ENCODE results near the gene DPEP1. TPM values are rescaled to one million over a fixed set of nuclear protein-coding genes. Genes with fewer than 3 reads are reported as not detected.

DPEP1 gene
- polyA plus RNA-seq, result 100 to 1,000 TPM; 125 to 375 (median 342) TPM
- long read RNA-seq, donor 1, result 0 reads
- long read RNA-seq, donor 2, transcript DPEP1-201 (10 exons, 1,592 nt), result major isoform, 6 of 7 reads
- long read RNA-seq, donor 2, partial matches to known transcripts, result 0 of 7 reads
- long read RNA-seq, donor 2, other reads (novel, unspliced or antisense), result 0 of 7 reads
- long read RNA-seq, donor 3, transcript DPEP1-201 (10 exons, 1,592 nt), result major isoform, 10 of 39 reads
- long read RNA-seq, donor 3, partial matches to known transcripts, result 26 of 39 reads
- long read RNA-seq, donor 3, other reads (novel, unspliced or antisense), result 0 of 39 reads
- long read RNA-seq, donor 4, result 0 reads
- long read RNA-seq, donor 5, transcript DPEP1-201 (10 exons, 1,592 nt), result major isoform, 10 of 38 reads
- long read RNA-seq, donor 5, partial matches to known transcripts, result 21 of 38 reads
- long read RNA-seq, donor 5, other reads (novel, unspliced or antisense), result 6 of 38 reads
- long read RNA-seq, donor 6, transcript DPEP1-201 (10 exons, 1,592 nt), result major isoform, 23 of 105 reads
- long read RNA-seq, donor 6, partial matches to known transcripts, result 59 of 105 reads
- long read RNA-seq, donor 6, other reads (novel, unspliced or antisense), result 18 of 105 reads
- long read RNA-seq, donor 7, result 0 reads
- long read RNA-seq, donor 8, result 0 reads
- long read RNA-seq, donor 9, partial matches to known transcripts, result 19 of 20 reads
- long read RNA-seq, donor 9, other reads (novel, unspliced or antisense), result 0 of 20 reads
- long read RNA-seq, donor 10, transcript DPEP1-201 (10 exons, 1,592 nt), result major isoform, 6 of 6 reads
- long read RNA-seq, donor 10, partial matches to known transcripts, result 0 of 6 reads
- long read RNA-seq, donor 10, other reads (novel, unspliced or antisense), result 0 of 6 reads

GRCh38 chr16:89613231-89613953 lies at the start of gene DPEP1:
Gene DPEP1, plus strand, starts transcription at chr16:89613642. Its CDS starts 16,769 bp downstream, at chr16:89630411.
- peaks cover 0 to 5% of the 10 kb centered on the region in 2 donors for H3K9me3 ChIP-seq (ENCODE audit: control insufficient read depth in 2 of 2, insufficient read depth in 1 of 2, low read depth in 1 of 2, low read length in 1 of 2)
- peak; percentile 81 to 91 for DNase-seq
- no peaks in the 10 kb centered on the region for H3K27me3 ChIP-seq (ENCODE audit: control insufficient read depth in 3 of 3, insufficient read depth in 3 of 3, low read length in 3 of 3)
- H3K27ac ChIP-seq (ENCODE audit: low read depth in 1 of 3, low read length in 2 of 3), result peak within 1 kb of the TSS; percentile 33 to 74 (median 59)
- H3K36me3 ChIP-seq (ENCODE audit: control insufficient read depth in 3 of 3, insufficient read depth in 2 of 3, low read depth in 1 of 3, low read length in 3 of 3), result peaks cover 0 to 10% (median 0%) of the 10 kb centered on the region in 3 donors
- peaks cover 0 to 35% (median 5%) of the 10 kb centered on the region in 3 donors for H3K4me1 ChIP-seq (ENCODE audit: control insufficient read depth in 3 of 3, insufficient read depth in 2 of 3, low read depth in 1 of 3, low read length in 2 of 3)
- FAIRE-seq, result no peak
- H3K4me3 ChIP-seq (ENCODE audit: low read depth in 1 of 3, low read length in 3 of 3), result peak within 1 kb of the TSS in 2 of 3 donors; percentile 40 to 64
- 21 to 52% (median 22%) methylated on average over 16 to 19 of the region's 19 CpGs for WGBS, 3 donors

- Histone ChIP-seq H3K4me3 (ENCODE audit: low read depth in 1 of 3, low read length in 3 of 3) (no peak overlapping the region), H3K36me3 (ENCODE audit: control insufficient read depth in 3 of 3, insufficient read depth in 2 of 3, low read depth in 1 of 3, low read length in 3 of 3) (peaks cover 12 to 51% (median 14%) of the 10 kb centered on the region in 3 donors), H3K9me3 (ENCODE audit: control insufficient read depth in 2 of 2, insufficient read depth in 1 of 2, low read depth in 1 of 2, low read length in 1 of 2) (peaks cover 0 to 4% of the 10 kb centered on the region in 2 donors), H3K27me3 (ENCODE audit: control insufficient read depth in 3 of 3, insufficient read depth in 3 of 3, low read length in 3 of 3) (peaks cover 0 to 13% (median 0%) of the 10 kb centered on the region in 3 donors), H3K27ac (ENCODE audit: low read depth in 1 of 3, low read length in 2 of 3) (peak overlapping the region in 2 of 3 donors; percentile 67 to 77), H3K4me1 (ENCODE audit: control insufficient read depth in 3 of 3, insufficient read depth in 2 of 3, low read depth in 1 of 3, low read length in 2 of 3) (peaks cover 2 to 50% (median 6%) of the 10 kb centered on the region in 3 donors)
- WGBS, 3 donors, result 40 to 51% (median 43%) methylated on average over 22 of the region's 22 CpGs
- DNase-seq, result peak; percentile 38 to 59
- FAIRE-seq, result no peak
Observed at GRCh38 chr16:89564476-89565255, 48.8 kb upstream of the DPEP1 start.

GRCh38 chr16:89565256-89565505 lies 48.3 kb upstream of the DPEP1 start:
- H3K36me3 ChIP-seq (ENCODE audit: control insufficient read depth in 3 of 3, insufficient read depth in 2 of 3, low read depth in 1 of 3, low read length in 3 of 3), result peaks cover 12 to 51% (median 14%) of the 10 kb centered on the region in 3 donors
- peaks cover 2 to 48% (median 6%) of the 10 kb centered on the region in 3 donors for H3K4me1 ChIP-seq (ENCODE audit: control insufficient read depth in 3 of 3, insufficient read depth in 2 of 3, low read depth in 1 of 3, low read length in 2 of 3)
- DNase-seq, result no peak
- H3K4me3 ChIP-seq (ENCODE audit: low read depth in 1 of 3, low read length in 3 of 3), result peak overlapping the region in 1 of 3 donors; percentile 26
- H3K27me3 ChIP-seq (ENCODE audit: control insufficient read depth in 3 of 3, insufficient read depth in 3 of 3, low read length in 3 of 3), result peaks cover 0 to 17% (median 0%) of the 10 kb centered on the region in 3 donors
- peaks cover 0 to 4% of the 10 kb centered on the region in 2 donors for H3K9me3 ChIP-seq (ENCODE audit: control insufficient read depth in 2 of 2, insufficient read depth in 1 of 2, low read depth in 1 of 2, low read length in 1 of 2)
- peak overlapping the region in 2 of 3 donors; percentile 67 to 77 for H3K27ac ChIP-seq (ENCODE audit: low read depth in 1 of 3, low read length in 2 of 3)
- WGBS, 3 donors, result 11 to 26% (median 20%) methylated on average over 3 of the region's 3 CpGs
- FAIRE-seq, result no peak

- FAIRE-seq, result no peak
- 2 to 6% (median 4%) methylated on average over 45 to 46 of the region's 46 CpGs for WGBS, 3 donors
- Histone ChIP-seq H3K9me3 (ENCODE audit: control insufficient read depth in 2 of 2, insufficient read depth in 1 of 2, low read depth in 1 of 2, low read length in 1 of 2) (peaks cover 0 to 4% of the 10 kb centered on the region in 2 donors), H3K4me3 (ENCODE audit: low read depth in 1 of 3, low read length in 3 of 3) (peak overlapping the region in 2 of 3 donors; percentile 9 to 26), H3K27ac (ENCODE audit: low read depth in 1 of 3, low read length in 2 of 3) (peak overlapping the region in 2 of 3 donors; percentile 67 to 77), H3K4me1 (ENCODE audit: control insufficient read depth in 3 of 3, insufficient read depth in 2 of 3, low read depth in 1 of 3, low read length in 2 of 3) (peaks cover 2 to 48% (median 6%) of the 10 kb centered on the region in 3 donors), H3K27me3 (ENCODE audit: control insufficient read depth in 3 of 3, insufficient read depth in 3 of 3, low read length in 3 of 3) (peaks cover 0 to 19% (median 0%) of the 10 kb centered on the region in 3 donors), H3K36me3 (ENCODE audit: control insufficient read depth in 3 of 3, insufficient read depth in 2 of 3, low read depth in 1 of 3, low read length in 3 of 3) (peaks cover 12 to 51% (median 14%) of the 10 kb centered on the region in 3 donors)
- peak; percentile 65 to 85 for DNase-seq
Observed at GRCh38 chr16:89565506-89566372, 47.7 kb upstream of the DPEP1 start.

- WGBS, 3 donors, result 75 to 84% (median 77%) methylated on average over 27 to 30 of the region's 30 CpGs
- Histone ChIP-seq H3K27me3 (ENCODE audit: control insufficient read depth in 3 of 3, insufficient read depth in 3 of 3, low read length in 3 of 3) (peaks cover 0 to 20% (median 0%) of the 10 kb centered on the region in 3 donors), H3K9me3 (ENCODE audit: control insufficient read depth in 2 of 2, insufficient read depth in 1 of 2, low read depth in 1 of 2, low read length in 1 of 2) (peaks cover 0 to 1% of the 10 kb centered on the region in 2 donors), H3K27ac (ENCODE audit: low read depth in 1 of 3, low read length in 2 of 3) (no peak overlapping the region), H3K36me3 (ENCODE audit: control insufficient read depth in 3 of 3, insufficient read depth in 2 of 3, low read depth in 1 of 3, low read length in 3 of 3) (peaks cover 9 to 32% (median 10%) of the 10 kb centered on the region in 3 donors), H3K4me1 (ENCODE audit: control insufficient read depth in 3 of 3, insufficient read depth in 2 of 3, low read depth in 1 of 3, low read length in 2 of 3) (peaks cover 0 to 46% (median 6%) of the 10 kb centered on the region in 3 donors), H3K4me3 (ENCODE audit: low read depth in 1 of 3, low read length in 3 of 3) (no peak overlapping the region)
- FAIRE-seq (no peak), DNase-seq (no peak)
Observed at GRCh38 chr16:89567656-89568594, 45.5 kb upstream of the DPEP1 start.

GRCh38 chr16:89569506-89570341 lies 43.7 kb upstream of the DPEP1 start:
- DNase-seq (no peak), FAIRE-seq (no peak)
- peaks cover 0 to 14% (median 0%) of the 10 kb centered on the region in 3 donors for H3K36me3 ChIP-seq (ENCODE audit: control insufficient read depth in 3 of 3, insufficient read depth in 2 of 3, low read depth in 1 of 3, low read length in 3 of 3)
- no peak overlapping the region for H3K27ac ChIP-seq (ENCODE audit: low read depth in 1 of 3, low read length in 2 of 3)
- peaks cover 0 to 31% (median 3%) of the 10 kb centered on the region in 3 donors for H3K27me3 ChIP-seq (ENCODE audit: control insufficient read depth in 3 of 3, insufficient read depth in 3 of 3, low read length in 3 of 3)
- WGBS, 3 donors, result 58 to 77% (median 64%) methylated on average over 21 to 23 of the region's 23 CpGs
- H3K4me1 ChIP-seq (ENCODE audit: control insufficient read depth in 3 of 3, insufficient read depth in 2 of 3, low read depth in 1 of 3, low read length in 2 of 3), result peaks cover 2 to 35% (median 10%) of the 10 kb centered on the region in 3 donors
- H3K9me3 ChIP-seq (ENCODE audit: control insufficient read depth in 2 of 2, insufficient read depth in 1 of 2, low read depth in 1 of 2, low read length in 1 of 2), result no peaks in the 10 kb centered on the region
- no peak overlapping the region for H3K4me3 ChIP-seq (ENCODE audit: low read depth in 1 of 3, low read length in 3 of 3)
